ENCODE measurements around the gene LHPP.

DNA sequence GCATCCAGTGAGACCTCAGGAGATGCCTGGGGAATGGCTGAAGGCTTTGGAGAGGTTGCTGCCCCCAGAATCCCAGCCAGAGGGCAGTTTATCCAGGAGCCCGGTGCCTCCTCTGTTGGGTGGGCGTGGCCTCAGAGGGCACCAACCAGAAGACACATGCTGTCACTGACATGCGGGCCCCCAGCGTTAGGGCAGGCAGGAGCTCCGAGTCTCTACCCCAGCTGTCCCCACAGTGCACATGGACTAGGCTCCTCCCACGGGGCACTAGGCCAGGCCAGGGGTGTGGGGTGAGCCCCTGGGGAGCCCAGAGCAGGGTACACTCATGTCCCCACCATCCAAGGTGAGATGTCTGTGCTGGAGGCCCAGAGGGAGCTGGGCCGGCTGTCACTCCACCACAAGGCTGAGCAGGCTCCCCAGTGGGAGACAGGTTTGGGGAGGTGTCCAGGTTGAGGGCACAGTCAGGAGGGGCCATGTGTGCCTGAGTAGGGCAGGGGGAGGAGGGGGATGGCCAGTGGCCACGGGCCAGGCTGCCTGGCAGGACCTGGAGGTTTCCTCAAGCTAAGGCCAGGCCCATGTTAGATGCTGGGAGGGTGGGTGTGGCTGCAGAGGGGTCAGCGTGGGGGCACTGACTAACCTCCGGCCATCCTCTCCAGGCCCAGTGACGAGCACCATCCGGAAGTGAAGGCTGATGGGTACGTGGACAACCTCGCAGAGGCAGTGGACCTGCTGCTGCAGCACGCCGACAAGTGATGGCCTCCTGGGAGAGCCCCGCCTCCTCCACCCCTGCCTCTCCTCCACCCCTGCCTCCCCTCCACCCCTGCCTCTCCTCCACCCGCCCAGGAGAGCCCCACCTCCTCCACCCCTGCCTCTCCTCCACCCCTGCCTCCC, 151.2 kb downstream of the LHPP start:
- no peak for TF ChIP-seq POLR2AphosphoS5 (IDR thresholded peaks at IDR 0.05; ENCODE audit: low read length)
- no peak for TF ChIP-seq ZNF24 (IDR thresholded peaks at IDR 0.05)
- TF ChIP-seq CREB1 (IDR thresholded peaks at IDR 0.05; ENCODE audit: low read depth): no peak
